OCI-LY7 (cell line): Measurements from ENCODE around the gene C8G. TPM values are rescaled to one million over a fixed set of nuclear protein-coding genes. Genes with fewer than 3 reads are reported as not detected.

Source experiments
- BruUV-seq: library from RNA; stranded (reverse); fragments of 400-500 nt; replicated peaks from 2 replicates; lab custom pipeline; 2021; lab: Mats Ljungman, UMichigan
- CTCF ChIA-PET: fragments of 300-600 bp; sonication (Branson Sonifier 250); formaldehyde crosslinking; loops from one replicate; lab custom pipeline; 2022; ENCODE audit warnings: antibody characterized with exemption; ENCODE audit not compliant: unreplicated experiment; lab: Charles Lee
- POLR2A ChIA-PET: fragments of 300-600 bp; sonication (Branson Sonifier 250); formaldehyde crosslinking; loops from one replicate; lab custom pipeline; 2022; ENCODE audit warnings: antibody characterized with exemption; lab: Charles Lee
- DNase-seq: peaks from one replicate; pipeline ENCODE4 v3.0.0-alpha.2; 2015; ENCODE audit warnings: low spot score
- H2AFZ ChIP-seq: fragments of 200-600 bp; sonication (generic), shearing (Covaris generic); 2 replicates; pipeline ENCODE4 v1.6.1; 2014; ENCODE audit warnings: mild to moderate bottlenecking, antibody characterized with exemption, low read length, moderate library complexity
- H3K27ac ChIP-seq: fragments of 200-600 bp; sonication (generic); 2 replicates; pipeline ENCODE4 v1.5.1; 2014; ENCODE audit warnings: mixed run types, low read depth, mild to moderate bottlenecking, moderate library complexity, low read length, inconsistent platforms; ENCODE audit not compliant: poor library complexity, severe bottlenecking
- H3K36me3 ChIP-seq: fragments of 200-600 bp; sonication (generic); 2 replicates; pipeline ENCODE4 v1.6.1; 2014; ENCODE audit warnings: mild to moderate bottlenecking, antibody characterized with exemption, low read length, moderate library complexity, mixed read lengths; ENCODE audit not compliant: insufficient read depth
- H3K4me1 ChIP-seq: fragments of 200-600 bp; sonication (generic); 2 replicates; pipeline ENCODE4 v1.5.1; 2014; ENCODE audit warnings: mild to moderate bottlenecking, low read length; ENCODE audit not compliant: insufficient read depth, poor library complexity, severe bottlenecking
- H3K4me2 ChIP-seq: fragments of 200-600 bp; sonication (generic); 2 replicates; pipeline ENCODE4 v1.6.1; 2014; ENCODE audit warnings: mild to moderate bottlenecking, low read length
- H3K4me3 ChIP-seq: fragments of 200-600 bp; sonication (generic); 2 replicates; pipeline ENCODE4 v1.5.1; 2014; ENCODE audit warnings: mild to moderate bottlenecking, low read depth, low read length; ENCODE audit not compliant: poor library complexity, severe bottlenecking
- H3K79me2 ChIP-seq: fragments of 200-600 bp; sonication (generic); 2 replicates; pipeline ENCODE4 v1.6.1; 2016; ENCODE audit warnings: low read depth, mild to moderate bottlenecking, low read length, moderate library complexity, mixed read lengths; ENCODE audit not compliant: insufficient read depth
- H3K9me2 ChIP-seq: fragments of 200-600 bp; sonication (generic); 2 replicates; pipeline ENCODE4 v1.6.1; 2016; ENCODE audit warnings: mild to moderate bottlenecking, low read length, mixed read lengths; ENCODE audit not compliant: insufficient read depth
- H3K9me3 ChIP-seq: fragments of 200-600 bp; sonication (generic); 2 replicates; pipeline ENCODE4 v1.6.1; 2014; ENCODE audit warnings: mild to moderate bottlenecking, mixed run types, low read length, mixed read lengths
- H4K20me1 ChIP-seq: fragments of 200-600 bp; sonication (generic); 2 replicates; pipeline ENCODE4 v1.6.1; 2014; ENCODE audit warnings: mild to moderate bottlenecking, antibody characterized with exemption, low read length, moderate library complexity, mixed read lengths; ENCODE audit not compliant: insufficient read depth
- EZH2phosphoT487 ChIP-seq: fragments of 200-600 bp; sonication (generic); IDR thresholded peaks from 2 replicates; pipeline ENCODE4 v1.6.1; 2018; ENCODE audit warnings: low read depth, borderline replicate concordance, mild to moderate bottlenecking, mixed run types, antibody characterized with exemption, low read length, moderate library complexity, mixed read lengths
- intact Hi-C: fragments of 100-400 bp; cut with micrococcal nuclease; formaldehyde crosslinking; loops from one replicate; pipeline ENCODE4 v1.10.0; 2022; ENCODE audit not compliant: unreplicated experiment
- total RNA-seq, 2 experiments: library from RNA; depleted of rRNA in 1 of 2; stranded (reverse); fragments of >200 nt in 1 of 2; shearing (Covaris generic) in 1 of 2; gene quantifications; 2 replicates each; pipeline ENCODE4 v1.2.3, GENCODE V29; 2014 to 2022
- TF ChIP-seq, protein P1 (sequence below): fragments of 200-600 bp; sonication (generic); conservative IDR thresholded peaks from 2 replicates; pipeline ENCODE4 v1.5.1; 2014; ENCODE audit warnings: mild to moderate bottlenecking, antibody characterized with exemption, low read length, moderate library complexity, mixed read lengths

C8G gene
- total RNA-seq, 2 experiments from 2014 or later: 0.95 to 2.2 TPM

DNA sequence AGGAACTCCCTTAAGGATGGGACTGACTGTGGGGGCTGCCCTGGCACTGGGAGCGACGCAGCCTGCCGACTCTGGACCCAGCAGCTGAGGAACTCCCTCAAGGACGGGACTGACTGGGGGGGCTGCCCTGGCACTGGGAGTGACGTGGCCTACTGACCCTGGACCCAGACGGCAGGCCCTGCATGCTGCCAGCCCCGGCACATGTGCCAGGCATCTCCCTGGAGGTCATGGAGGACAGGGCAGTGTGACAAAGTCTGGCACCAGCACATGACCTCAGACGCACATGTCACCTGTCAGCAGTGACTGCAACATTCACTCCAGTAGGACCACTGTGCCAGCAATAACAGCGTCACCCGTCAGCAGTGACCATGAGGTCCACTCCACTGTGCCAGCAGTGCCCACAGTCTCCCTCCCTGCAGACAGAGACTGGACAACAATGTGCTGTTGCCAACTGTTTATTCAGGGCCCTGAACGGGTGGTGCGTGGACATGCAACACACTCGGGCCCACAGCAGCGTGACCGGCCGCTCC is 5.0 kb upstream of the C8G start:
- no TSS peak for BruUV-seq
- intact Hi-C loops: no loop called here
- Histone ChIP-seq H3K36me3 (peaks cover 52% of the 10 kb centered on the region), H3K79me2 (peaks cover 10% of the 10 kb centered on the region; the same call in 1 of the 2 replicates), H2AFZ (no peak overlapping the region), H3K4me2 (no peak overlapping the region), H3K4me1 (peaks cover 21% of the 10 kb centered on the region), H3K4me3 (no peak overlapping the region), H3K9me2 (no peaks in the 10 kb centered on the region), H3K9me3 (no peaks in the 10 kb centered on the region), H4K20me1 (no peaks in the 10 kb centered on the region), H3K27ac (no peak overlapping the region)
- CTCF ChIA-PET: no interaction called here
- DNase-seq: no peak
- no peak for TF ChIP-seq EZH2phosphoT487
- TF ChIP-seq, protein P1, sequence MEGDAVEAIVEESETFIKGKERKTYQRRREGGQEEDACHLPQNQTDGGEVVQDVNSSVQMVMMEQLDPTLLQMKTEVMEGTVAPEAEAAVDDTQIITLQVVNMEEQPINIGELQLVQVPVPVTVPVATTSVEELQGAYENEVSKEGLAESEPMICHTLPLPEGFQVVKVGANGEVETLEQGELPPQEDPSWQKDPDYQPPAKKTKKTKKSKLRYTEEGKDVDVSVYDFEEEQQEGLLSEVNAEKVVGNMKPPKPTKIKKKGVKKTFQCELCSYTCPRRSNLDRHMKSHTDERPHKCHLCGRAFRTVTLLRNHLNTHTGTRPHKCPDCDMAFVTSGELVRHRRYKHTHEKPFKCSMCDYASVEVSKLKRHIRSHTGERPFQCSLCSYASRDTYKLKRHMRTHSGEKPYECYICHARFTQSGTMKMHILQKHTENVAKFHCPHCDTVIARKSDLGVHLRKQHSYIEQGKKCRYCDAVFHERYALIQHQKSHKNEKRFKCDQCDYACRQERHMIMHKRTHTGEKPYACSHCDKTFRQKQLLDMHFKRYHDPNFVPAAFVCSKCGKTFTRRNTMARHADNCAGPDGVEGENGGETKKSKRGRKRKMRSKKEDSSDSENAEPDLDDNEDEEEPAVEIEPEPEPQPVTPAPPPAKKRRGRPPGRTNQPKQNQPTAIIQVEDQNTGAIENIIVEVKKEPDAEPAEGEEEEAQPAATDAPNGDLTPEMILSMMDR: no peak
- POLR2A ChIA-PET: no interaction called here

DNA sequence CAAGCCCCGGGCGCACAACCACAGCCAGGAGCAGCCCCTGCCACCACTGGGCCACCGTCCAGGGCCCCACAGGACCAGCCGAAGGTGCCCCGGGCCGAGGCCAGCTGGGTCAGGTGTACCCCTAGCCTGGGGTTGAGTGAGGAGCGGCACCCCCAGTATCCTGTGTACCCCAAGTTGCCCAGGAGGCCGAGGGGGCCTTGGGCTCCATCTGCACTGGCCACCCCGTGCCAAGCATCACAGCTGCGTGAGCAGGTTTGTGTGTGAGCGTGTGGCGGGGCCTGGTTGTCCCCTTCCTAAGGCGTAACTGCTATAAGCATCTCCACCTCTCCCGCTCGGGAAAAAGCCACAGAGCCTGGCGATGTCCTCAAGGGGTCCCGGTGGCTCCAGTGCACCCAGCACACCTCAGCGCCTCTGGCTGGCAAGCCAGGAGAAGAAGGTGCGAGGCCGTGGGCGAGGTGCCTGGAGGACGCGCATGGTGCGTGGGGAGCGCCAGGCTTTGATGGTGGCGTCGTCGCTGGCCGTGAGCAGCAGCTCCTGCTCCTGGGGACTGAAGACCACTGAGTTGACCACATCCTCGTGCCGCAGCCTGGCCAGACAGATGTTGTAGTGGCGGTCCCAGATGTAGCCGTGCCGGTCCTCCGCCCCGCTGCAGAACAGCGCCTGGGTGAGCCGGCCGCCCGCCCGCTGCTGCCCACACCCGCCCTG is 4.4 kb upstream of the C8G start:
- intact Hi-C loops: no loop called here
- no peak for DNase-seq
- Histone ChIP-seq H3K27ac (no peak overlapping the region), H3K9me3 (no peaks in the 10 kb centered on the region), H4K20me1 (no peaks in the 10 kb centered on the region), H3K9me2 (no peaks in the 10 kb centered on the region), H3K4me1 (peaks cover 17% of the 10 kb centered on the region), H2AFZ (no peak overlapping the region), H3K4me2 (no peak overlapping the region), H3K4me3 (no peak overlapping the region), H3K36me3 (peaks cover 52% of the 10 kb centered on the region), H3K79me2 (peaks cover 10% of the 10 kb centered on the region; the same call in 1 of the 2 replicates)
- BruUV-seq: TSS peak; percentile 54
- no peak for TF ChIP-seq EZH2phosphoT487
- TF ChIP-seq, protein P1: no peak
- POLR2A ChIA-PET: no interaction called here
- CTCF ChIA-PET: no interaction called here
